ENCODE data around the gene PI4K2A. TPM values are rescaled to one million over a fixed set of nuclear protein-coding genes. Genes with fewer than 3 reads are reported as not detected.

PI4K2A gene
- total and polyA plus RNA-seq, 2 donors (not counting 3 experiments of a cell fraction or from before 2014, with no cell fraction given): 20.4 to 24.6 TPM

DNA sequence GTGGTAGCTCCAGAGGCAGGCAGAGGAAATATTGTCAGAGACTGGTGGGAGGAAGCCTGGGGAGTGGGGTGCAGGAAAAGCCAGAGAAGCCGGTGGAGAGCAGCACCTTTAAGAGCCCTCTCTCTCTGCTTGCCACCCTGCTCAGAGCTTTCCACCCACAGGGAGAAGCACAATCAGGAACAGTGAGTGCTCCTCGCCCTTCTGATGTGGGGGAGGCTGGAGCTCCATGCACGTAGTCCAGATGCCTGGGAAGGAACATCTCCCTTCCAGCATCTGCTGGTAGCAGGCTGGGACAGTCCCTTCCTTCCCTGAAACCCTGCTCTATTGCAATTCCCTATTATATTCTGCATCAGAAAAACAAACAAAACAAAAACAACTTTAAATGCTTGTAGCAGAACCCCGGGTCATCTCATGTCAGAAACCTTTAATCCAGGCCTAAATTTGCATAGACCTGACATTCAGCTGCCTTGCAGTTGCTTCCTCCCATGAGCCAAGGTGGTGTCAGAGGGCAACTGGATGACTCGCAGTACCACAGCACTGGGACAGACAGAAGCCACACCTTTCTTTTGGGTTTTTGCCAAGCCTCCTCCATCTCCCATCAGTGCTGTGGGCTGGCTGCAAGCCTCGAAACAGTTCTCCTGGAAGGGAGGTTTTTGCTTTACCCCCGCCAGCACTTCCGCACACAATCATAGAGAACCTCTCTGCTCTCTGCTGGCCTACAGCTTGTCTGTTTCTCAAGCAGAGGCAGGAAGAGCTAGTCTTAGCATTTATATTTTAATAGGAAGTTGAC lies 33.5 kb downstream of the PI4K2A start:
- intact Hi-C loops (cut with micrococcal nuclease) (no loop called here), dilution Hi-C loops (cut with MboI; ENCODE audit: extremely low pct_ligation_motif_present, low sequenced_read_pairs) (no loop called here)
- Histone ChIP-seq H3K4me1 (ENCODE audit: control insufficient read depth, extremely low read depth, insufficient read depth, low read length) (peaks cover 3% of the 10 kb centered on the region), H3K27me3 (ENCODE audit: control insufficient read depth in 2 of 2, insufficient read depth in 2 of 2, low read length in 2 of 2) (no peaks in the 10 kb centered on the region), H4K20me1 (replicated peaks; ENCODE audit: control insufficient read depth, extremely low read depth, insufficient read depth, low read length) (no peaks in the 10 kb centered on the region), H3K27ac (ENCODE audit: insufficient read depth, low read depth, low read length) (no peak overlapping the region), H3K4me3 (replicated peaks in 1 of 3; ENCODE audit: insufficient read depth in 1 of 3, low read depth in 1 of 3, low read length in 3 of 3) (no peak overlapping the region), H3K4me2 (ENCODE audit: insufficient read depth, low read length) (no peak overlapping the region), H3K36me3 (ENCODE audit: control insufficient read depth in 2 of 2, extremely low read depth in 1 of 2, insufficient read depth in 2 of 2, low read length in 2 of 2) (peaks cover 3 to 35% of the 10 kb centered on the region in 2 experiments), H3K9ac (replicated peaks; ENCODE audit: extremely low read depth, insufficient read depth, low read length) (no peak overlapping the region), H3K9me1 (replicated peaks; ENCODE audit: control insufficient read depth, extremely low read depth, insufficient read depth, low read length) (no peaks in the 10 kb centered on the region), H3K79me2 (ENCODE audit: control insufficient read depth, insufficient read depth, low read length) (no peaks in the 10 kb centered on the region), H2AFZ (ENCODE audit: low read depth, low read length) (no peak overlapping the region), H3K9me3 (replicated peaks; ENCODE audit: control insufficient read depth, insufficient read depth, low read length) (no peaks in the 10 kb centered on the region)
- TF ChIP-seq POLR2A (IDR thresholded peaks at IDR 0.05; ENCODE audit: low read depth, low read length) (no peak), FOS (IDR thresholded peaks at IDR 0.05; ENCODE audit: borderline replicate concordance, insufficient read depth, low read length) (peak; percentile 36)
- DNase-seq (ENCODE audit: low read depth, low spot score) (no peak), FAIRE-seq (no peak)
- no TSS peak for BruUV-seq (replicated peaks)
- CTCF ChIA-PET: interaction anchor here (0.5 to 6.1 kb wide), 3 partner anchors 10 to 35 kb away, joined by 3 to 69 read pairs (median 3); no protein-coding TSS in a partner anchor
- POLR2A ChIA-PET: interaction anchor here (0.5 kb wide), 1 partner anchor 34 kb away, joined by 3 read pairs; no protein-coding TSS in a partner anchor

DNA sequence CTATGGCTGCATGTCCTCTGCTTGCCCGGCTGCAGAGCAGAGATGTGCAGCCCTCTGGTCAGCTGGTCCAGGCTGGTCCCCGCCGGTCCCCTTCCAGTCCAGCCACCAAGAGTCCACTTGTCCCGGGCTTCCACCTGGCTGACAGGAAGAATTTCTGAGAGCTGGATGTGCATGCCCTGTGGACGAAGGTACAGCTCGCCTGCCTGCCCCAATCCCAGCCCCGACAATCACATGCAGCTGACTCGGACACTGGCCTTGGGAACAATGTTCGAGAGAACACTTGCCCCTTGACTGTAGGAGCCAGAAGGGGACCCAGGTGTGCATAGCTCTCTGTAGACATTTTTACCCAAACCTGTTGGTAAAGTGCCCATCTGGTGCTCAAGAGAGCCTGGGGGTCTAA lies 34.8 kb downstream of the PI4K2A start:
- intact Hi-C loops (cut with micrococcal nuclease): no loop called here
- H4K20me1 ChIP-seq (replicated peaks; ENCODE audit: control insufficient read depth, extremely low read depth, insufficient read depth, low read length): no peaks in the 10 kb centered on the region
- no peaks in the 10 kb centered on the region for H3K27me3 ChIP-seq (ENCODE audit: control insufficient read depth in 2 of 2, insufficient read depth in 2 of 2, low read length in 2 of 2)
- no peak overlapping the region for H3K4me3 ChIP-seq (replicated peaks in 1 of 3; ENCODE audit: insufficient read depth in 1 of 3, low read depth in 1 of 3, low read length in 3 of 3)
- CTCF ChIA-PET: interaction anchor here (1.2 to 6.1 kb wide), 5 partner anchors 9 to 34 kb away, joined by 3 to 98 read pairs (median 7); no protein-coding TSS in a partner anchor
- H3K9me1 ChIP-seq (replicated peaks; ENCODE audit: control insufficient read depth, extremely low read depth, insufficient read depth, low read length): no peaks in the 10 kb centered on the region
- H3K27ac ChIP-seq (ENCODE audit: insufficient read depth, low read depth, low read length): no peak overlapping the region
- peaks cover 3% of the 10 kb centered on the region for H3K4me1 ChIP-seq (ENCODE audit: control insufficient read depth, extremely low read depth, insufficient read depth, low read length)
- H3K9ac ChIP-seq (replicated peaks; ENCODE audit: extremely low read depth, insufficient read depth, low read length): no peak overlapping the region
- peaks cover 3 to 33% of the 10 kb centered on the region in 2 experiments for H3K36me3 ChIP-seq (ENCODE audit: control insufficient read depth in 2 of 2, extremely low read depth in 1 of 2, insufficient read depth in 2 of 2, low read length in 2 of 2)
- DNase-seq (ENCODE audit: low read depth, low spot score) (no peak), FAIRE-seq (no peak)
- POLR2A ChIA-PET: interaction anchor here (2.2 kb wide), 1 partner anchor 12 kb away, joined by 6 read pairs; the partner anchor contains the start of gene AVPI1
- TF ChIP-seq JUN (IDR thresholded peaks at IDR 0.05; ENCODE audit: borderline replicate concordance, insufficient read depth, insufficient read length, low read depth): no peak
- TF ChIP-seq, protein P1, sequence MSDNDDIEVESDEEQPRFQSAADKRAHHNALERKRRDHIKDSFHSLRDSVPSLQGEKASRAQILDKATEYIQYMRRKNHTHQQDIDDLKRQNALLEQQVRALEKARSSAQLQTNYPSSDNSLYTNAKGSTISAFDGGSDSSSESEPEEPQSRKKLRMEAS (IDR thresholded peaks at IDR 0.05; ENCODE audit: insufficient read depth, insufficient read length): no peak
- TF ChIP-seq MYC (IDR thresholded peaks at IDR 0.05; ENCODE audit: low read depth, low read length): no peak
- TF ChIP-seq POLR2AphosphoS5 (IDR thresholded peaks at IDR 0.05; ENCODE audit: insufficient read depth, low read depth, low read length): no peak
- TF ChIP-seq FOS (IDR thresholded peaks at IDR 0.05; ENCODE audit: borderline replicate concordance, insufficient read depth, low read length): no peak
- TF ChIP-seq EZH2 (IDR thresholded peaks at IDR 0.05; ENCODE audit: borderline replicate concordance, low read depth, low read length, severe bottlenecking): no peak
- H3K79me2 ChIP-seq (ENCODE audit: control insufficient read depth, insufficient read depth, low read length): no peaks in the 10 kb centered on the region
- H3K4me2 ChIP-seq (ENCODE audit: insufficient read depth, low read length): no peak overlapping the region
- dilution Hi-C loops (cut with MboI; ENCODE audit: extremely low pct_ligation_motif_present, low sequenced_read_pairs): no loop called here
- no peaks in the 10 kb centered on the region for H3K9me3 ChIP-seq (replicated peaks; ENCODE audit: control insufficient read depth, insufficient read depth, low read length)
- no peak overlapping the region for H2AFZ ChIP-seq (ENCODE audit: low read depth, low read length)
- BruUV-seq (replicated peaks): no TSS peak

Measured in endothelial cell of umbilical vein (primary cell).